IMR-90 (cell line): ENCODE data around the gene PSMB2. TPM values are rescaled to one million over a fixed set of nuclear protein-coding genes. Genes with fewer than 3 reads are reported as not detected.

Source experiments
- ATAC-seq: fragments of 200-7000 bp; cut with Tn5 transposase; 2 replicates; pipeline ENCODE4 v1.9.1; 2020; ENCODE audit warnings: low read depth, mild to moderate bottlenecking, moderate library complexity
- Bru-seq: library from RNA; stranded (reverse); fragments of 400-500 nt; gene quantifications from one replicate; lab custom pipeline; 2021; lab: Mats Ljungman, UMichigan
- BruChase-seq, 2 experiments: library from RNA; stranded (reverse); fragments of 400-500 nt; gene quantifications; one replicate each; lab custom pipeline; 2021; lab: Mats Ljungman, UMichigan
- BruUV-seq: library from RNA; stranded (reverse); fragments of 400-500 nt; replicated peaks from 2 replicates; lab custom pipeline; 2021; lab: Mats Ljungman, UMichigan
- CTCF ChIA-PET: fragments of 300-600 bp; formaldehyde crosslinking; extraction: SDS; loops from one replicate; lab custom pipeline; 2021; ENCODE audit warnings: antibody characterized with exemption; lab: Yijun Ruan, JAX
- POLR2A ChIA-PET: fragments of 300-600 bp; sonication (Branson Sonifier 250); formaldehyde crosslinking; loops from one replicate; lab custom pipeline; 2022; ENCODE audit warnings: antibody characterized with exemption; ENCODE audit not compliant: unreplicated experiment; lab: Charles Lee
- DNase-seq: peaks from one replicate; pipeline ENCODE4 v3.0.0; 2013
- H2AFZ ChIP-seq: replicated peaks from 2 replicates; pipeline ENCODE3; 2013; ENCODE audit warnings: low read length, mild to moderate bottlenecking; ENCODE audit not compliant: poor library complexity
- H2AK5ac ChIP-seq: 2 replicates; pipeline ENCODE4 v1.6.1; 2013; ENCODE audit warnings: low read depth, low read length, inconsistent platforms
- H2AK9ac ChIP-seq: replicated peaks from 2 replicates; pipeline ENCODE3; 2013; ENCODE audit warnings: mild to moderate bottlenecking, low read depth, low read length, moderate library complexity; ENCODE audit not compliant: poor library complexity
- H2BK120ac ChIP-seq: 2 replicates; pipeline ENCODE4 v1.6.1; 2013; ENCODE audit warnings: low read depth, low read length, inconsistent platforms
- H2BK15ac ChIP-seq: 3 replicates; pipeline ENCODE4 v1.6.1; 2013; ENCODE audit warnings: low read depth, low read length, inconsistent platforms
- H2BK20ac ChIP-seq: 2 replicates; pipeline ENCODE4 v1.6.1; 2013; ENCODE audit warnings: low read depth, mild to moderate bottlenecking, inconsistent platforms, low read length, moderate library complexity
- H2BK5ac ChIP-seq: 2 replicates; pipeline ENCODE4 v1.6.1; 2013; ENCODE audit warnings: mild to moderate bottlenecking, low read depth, low read length, inconsistent platforms; ENCODE audit not compliant: poor library complexity, severe bottlenecking
- H3K14ac ChIP-seq: replicated peaks from 2 replicates; pipeline ENCODE4 v1.6.1; 2013; ENCODE audit warnings: low read depth, low read length, inconsistent platforms
- H3K18ac ChIP-seq: 2 replicates; pipeline ENCODE4 v1.6.1; 2013; ENCODE audit warnings: low read depth, low read length, control low read depth
- H3K23ac ChIP-seq: 2 replicates; pipeline ENCODE4 v1.6.1; 2013; ENCODE audit warnings: low read depth, low read length, inconsistent platforms
- H3K27ac ChIP-seq: 2 replicates; pipeline ENCODE4 v1.5.1; 2013; ENCODE audit warnings: mild to moderate bottlenecking, control low read depth, low read length; ENCODE audit not compliant: insufficient read depth
- H3K27me3 ChIP-seq: 2 replicates; pipeline ENCODE4 v1.6.1; 2013; ENCODE audit warnings: low read length; ENCODE audit not compliant: control insufficient read depth, insufficient read depth
- H3K36me3 ChIP-seq: 2 replicates; pipeline ENCODE4 v1.6.1; 2013; ENCODE audit warnings: low read length, mixed read lengths; ENCODE audit not compliant: control insufficient read depth, insufficient read depth
- H3K4ac ChIP-seq: 2 replicates; pipeline ENCODE4 v1.6.1; 2013; ENCODE audit warnings: low read depth, low read length, inconsistent platforms
- H3K4me1 ChIP-seq: 2 replicates; pipeline ENCODE4 v1.6.1; 2013; ENCODE audit warnings: low read length, mixed read lengths; ENCODE audit not compliant: control insufficient read depth, insufficient read depth
- H3K4me2 ChIP-seq: 2 replicates; pipeline ENCODE4 v1.6.1; 2013; ENCODE audit warnings: low read depth, mild to moderate bottlenecking, control low read depth, low read length, moderate library complexity
- H3K4me3 ChIP-seq: 2 replicates; pipeline ENCODE4 v1.5.1; 2013; ENCODE audit warnings: low read depth, mild to moderate bottlenecking, control low read depth, low read length, moderate library complexity; ENCODE audit not compliant: insufficient read depth
- H3K56ac ChIP-seq: 2 replicates; pipeline ENCODE4 v1.6.1; 2013; ENCODE audit warnings: low read length, inconsistent platforms; ENCODE audit not compliant: insufficient read depth; ENCODE audit errors: extremely low read depth
- H3K79me1 ChIP-seq, 2 experiments: 2 replicates each; pipeline ENCODE4 v1.6.1; 2013; ENCODE audit warnings: low read length in 2 of 2, inconsistent platforms in 1 of 2, low read depth in 1 of 2
- H3K9ac ChIP-seq: 2 replicates; pipeline ENCODE4 v1.6.1; 2013; ENCODE audit warnings: low read depth, low read length, control low read depth
- H3K9me1 ChIP-seq: 2 replicates; pipeline ENCODE4 v1.6.1; 2013; ENCODE audit warnings: low read length, inconsistent platforms; ENCODE audit not compliant: insufficient read depth
- H3K9me3 ChIP-seq: 2 replicates; pipeline ENCODE4 v1.6.1; 2013; ENCODE audit warnings: low read length; ENCODE audit not compliant: control insufficient read depth, insufficient read depth
- H4K20me1 ChIP-seq: 2 replicates; pipeline ENCODE4 v1.6.1; 2013; ENCODE audit warnings: low read length, inconsistent platforms; ENCODE audit not compliant: insufficient read depth
- H4K5ac ChIP-seq: 2 replicates; pipeline ENCODE4 v1.6.1; 2013; ENCODE audit warnings: mild to moderate bottlenecking, low read depth, low read length, control low read depth
- H4K8ac ChIP-seq, 2 experiments: 2 replicates each; pipeline ENCODE4 v1.6.1; 2013; ENCODE audit warnings: low read depth in 2 of 2, low read length in 2 of 2, control low read depth in 1 of 2, inconsistent platforms in 1 of 2
- H4K91ac ChIP-seq: 2 replicates; pipeline ENCODE4 v1.6.1; 2013; ENCODE audit warnings: low read depth, low read length, inconsistent platforms; ENCODE audit not compliant: insufficient read depth
- BHLHE40 ChIP-seq: fragments of 150-350 bp; IDR thresholded peaks from 2 replicates; pipeline ENCODE4 v1.6.1; 2016; ENCODE audit warnings: mild to moderate bottlenecking, low read depth, low read length
- CEBPB ChIP-seq: IDR thresholded peaks from 2 replicates; pipeline ENCODE4 v1.6.1; 2012; ENCODE audit warnings: low read depth, low read length, improper control_type of control experiment
- CHD1 ChIP-seq: IDR thresholded peaks from 2 replicates; pipeline ENCODE4 v1.6.1; 2012; ENCODE audit warnings: low read depth, low read length, improper control_type of control experiment
- CTCF ChIP-seq: conservative IDR thresholded peaks from 2 replicates; pipeline ENCODE4 v1.5.1; 2012; ENCODE audit warnings: mild to moderate bottlenecking, low read depth, low read length, improper control_type of control experiment
- ELK1 ChIP-seq: fragments of 150-350 bp; IDR thresholded peaks from 2 replicates; pipeline ENCODE4 v1.6.1; 2016; ENCODE audit warnings: low read depth, mild to moderate bottlenecking, low read length, moderate library complexity, borderline replicate concordance
- FOS ChIP-seq: fragments of 150-350 bp; IDR thresholded peaks from 2 replicates; pipeline ENCODE4 v1.6.1; 2016; ENCODE audit warnings: low read depth, low read length
- MAFK ChIP-seq: IDR thresholded peaks from 2 replicates; pipeline ENCODE4 v1.6.1; 2012; ENCODE audit warnings: low read depth, low read length, improper control_type of control experiment
- MAZ ChIP-seq: IDR thresholded peaks from 2 replicates; pipeline ENCODE4 v1.6.1; 2012; ENCODE audit warnings: low read depth, mild to moderate bottlenecking, low read length, improper control_type of control experiment, moderate library complexity, borderline replicate concordance
- POLR2A ChIP-seq: IDR thresholded peaks from 2 replicates; pipeline ENCODE4 v1.6.1; 2012; ENCODE audit warnings: mild to moderate bottlenecking, low read depth, low read length
- RAD21 ChIP-seq: IDR thresholded peaks from 2 replicates; pipeline ENCODE4 v1.6.1; 2012; ENCODE audit warnings: low read length, improper control_type of control experiment
- RCOR1 ChIP-seq: IDR thresholded peaks from 2 replicates; pipeline ENCODE4 v1.6.1; 2012; ENCODE audit warnings: mild to moderate bottlenecking, low read length, improper control_type of control experiment; ENCODE audit not compliant: insufficient replicate concordance
- RFX5 ChIP-seq: IDR thresholded peaks from 2 replicates; pipeline ENCODE4 v1.8.0; 2012; ENCODE audit warnings: low read depth, mild to moderate bottlenecking, low read length, moderate library complexity
- SMC3 ChIP-seq: fragments of 150-350 bp; IDR thresholded peaks from 2 replicates; pipeline ENCODE4 v1.6.1; 2016; ENCODE audit warnings: low read depth, mild to moderate bottlenecking, antibody characterized with exemption, low read length, moderate library complexity
- WGBS, 2 experiments: methylation state at CpG; one replicate each; pipeline versions ENCODE4 v1.1.5 to v1.1.7; 2013; ENCODE audit warnings: missing lambda C conversion rate in 2 of 2; ENCODE audit not compliant: insufficient read length in 1 of 2; ENCODE audit errors: extremely low coverage in 2 of 2; 5-methylcytosine and 5-hydroxymethylcytosine counted together
- dilution Hi-C: fragments of 300-500 bp; cut with HindIII; formaldehyde crosslinking; loops from one replicate; pipeline ENCODE4 v1.14.3; 2018; ENCODE audit warnings: low sequenced_read_pairs; ENCODE audit not compliant: unreplicated experiment
- in situ Hi-C: fragments of 300-500 bp; cut with MboI; formaldehyde crosslinking; loops from 3 replicates; pipeline ENCODE4 v1.14.3; 2019; ENCODE audit warnings: low sequenced_read_pairs, inconsistent platforms, mixed read lengths
- intact Hi-C: fragments of 100-400 bp; cut with micrococcal nuclease; formaldehyde crosslinking; loops from 2 replicates; pipeline ENCODE4 v1.10.0; 2022
- long read RNA-seq: library from polyadenylated mRNA; unstranded; transcript quantifications from one replicate; pipeline ENCODE4 v2.0.0, GENCODE V29; 2021; ENCODE audit not compliant: unreplicated experiment
- polyA plus RNA-seq, 3 experiments: library from polyadenylated mRNA; depleted of rRNA; stranded (reverse); fragments of >200 nt; gene quantifications; 2 replicates each; pipeline ENCODE4 v1.2.3, GENCODE V29; 2012; ENCODE audit warnings: low replicate concordance in 1 of 3
- total RNA-seq: library from RNA; depleted of rRNA; stranded (reverse); fragments of >200 nt; gene quantifications from 2 replicates; pipeline ENCODE4 v1.2.3, GENCODE V29; 2012; rRNA removed

The PSMB2 gene
- total RNA-seq = 23.8 and 28.1 TPM in 2 replicates
- polyA plus RNA-seq (2012; rRNA removed) = 85.2 and 86.2 TPM in 2 replicates
- polyA plus RNA-seq (2012; cell fraction: cytosol; rRNA removed) = 60.7 and 114 TPM in 2 replicates
- 20.2 and 34.7 TPM in 2 replicates for polyA plus RNA-seq (2012; cell fraction: nucleus; rRNA removed; ENCODE audit: low replicate concordance)
- percentile 84 among the genes with signal in this experiment for Bru-seq, nascent RNA
- percentile 76 among the genes with signal in this experiment for BruChase-seq, experiment 1, labeled RNA remaining after a 6-hour chase
- BruChase-seq, experiment 2, labeled RNA remaining after a 2-hour chase = percentile 69 among the genes with signal in this experiment
- long read RNA-seq, transcript PSMB2-201 (6 exons, 2,701 nt) = major isoform, 75 of 84 reads
- long read RNA-seq, partial matches to known transcripts = 3 of 84 reads
- long read RNA-seq, other reads (novel, unspliced or antisense) = 6 of 84 reads

- dilution Hi-C loops (no loop called here), intact Hi-C loops (loop anchor here (5.0 to 10.0 kb wide), 2 partner anchors 76 to 123 kb away; partner anchors contain the start of genes C1orf216 and CLSPN), in situ Hi-C loops (loop anchor here (5.0 kb wide), 1 partner anchor 76 kb away; the partner anchor contains the start of gene C1orf216)
- Histone ChIP-seq H2BK5ac (peak within 1 kb of the TSS; percentile 75), H3K9ac (peak within 1 kb of the TSS; percentile 94), H3K36me3 (no peaks in the 10 kb centered on the region), H3K4me1 (no peaks in the 10 kb centered on the region), H3K4ac (peak within 1 kb of the TSS; percentile 91), H3K4me2 (peak within 1 kb of the TSS; percentile 96), H3K79me1 (peaks cover 4 to 17% of the 10 kb centered on the region in 2 experiments; a peak in 1 of 4 replicates), H2AK5ac (peak within 1 kb of the TSS; percentile 56), H2BK15ac (no peak within 1 kb of the TSS; the same call in 2 of the 3 replicates), H3K23ac (peak within 1 kb of the TSS; percentile 95), H3K27ac (peak within 1 kb of the TSS; percentile 86), H2AK9ac (peak within 1 kb of the TSS; percentile 96), H2AFZ (peak within 1 kb of the TSS; percentile 100), H3K9me1 (no peaks in the 10 kb centered on the region), H4K5ac (peak within 1 kb of the TSS; percentile 86), H3K14ac (peak within 1 kb of the TSS; percentile 98), H2BK20ac (0 out of 2 replicates have a peak within 1 kb of the TSS, but pooled peaks have one; percentile 43), H2BK120ac (peak within 1 kb of the TSS; percentile 47; the same call in 1 of the 2 replicates), H3K9me3 (no peaks in the 10 kb centered on the region), H4K91ac (peak within 1 kb of the TSS; percentile 77), H4K8ac (peak within 1 kb of the TSS; percentile 45 to 100), H3K27me3 (peaks cover 11% of the 10 kb centered on the region), H3K4me3 (peak within 1 kb of the TSS; percentile 90), H3K18ac (peak within 1 kb of the TSS; percentile 18; the same call in 1 of the 2 replicates), H4K20me1 (no peaks in the 10 kb centered on the region), H3K56ac (peak within 1 kb of the TSS; percentile 92)
- DNase-seq = peak; percentile 94
- BruUV-seq = no TSS peak
- ATAC-seq = peak; percentile 94
- ChIA-PET POLR2A (interaction anchor here (0.7 kb wide), 1 partner anchor 285 kb away, joined by 8 read pairs; no protein-coding TSS in a partner anchor), CTCF (no interaction called here)
- 0% methylated on average over 30 of the region's 43 CpGs; no CpG with 5 or more reads in 1 of the 2 experiments for WGBS, 2 experiments
- TF ChIP-seq MAFK = no peak
- TF ChIP-seq ELK1 = no peak
- no peak for TF ChIP-seq CEBPB
- no peak for TF ChIP-seq RCOR1
- TF ChIP-seq RAD21 = no peak
- no peak for TF ChIP-seq FOS
- peak; percentile 79 for TF ChIP-seq BHLHE40
- no peak for TF ChIP-seq SMC3
- no peak for TF ChIP-seq RFX5
- peak; percentile 83 for TF ChIP-seq POLR2A
- TF ChIP-seq CHD1 = no peak
- no peak for TF ChIP-seq CTCF
- TF ChIP-seq MAZ = no peak; the same call in 1 of the 2 replicates
Observed at GRCh38 chr1:35641233-35641866, at the start of gene PSMB2. TSS of gene PSMB2 (minus strand) at chr1:35641526. CDS start at chr1:35641432, 94 bp downstream.
